ENCODE data around the gene TRIM8. TPM values are rescaled to one million over a fixed set of nuclear protein-coding genes. Genes with fewer than 3 reads are reported as not detected.
A peak's percentile ranks its signal among the peaks of the same experiment; 100 is the strongest.
"Not testable (repeated sequence)": the region's sequence is repeated elsewhere in the genome, so short reads cannot be mapped to it uniquely, and the experiment has no call there.

Gene TRIM8
- total and polyA plus RNA-seq, 7 experiments from 2014 or later, result 23.9 to 88.7 (median 58.2) TPM

GRCh38 chr10:102665904-102666509, 21.7 kb downstream of the TRIM8 start:
- CTCF ChIA-PET, result interaction anchor here (0.5 kb wide), 1 partner anchor 171 kb away, joined by 5 read pairs; the partner anchor contains the start of gene CYP17A1
- POLR2A ChIA-PET, result interaction anchor here (0.9 to 1.5 kb wide), 3 partner anchors 16 to 48 kb away, joined by 3 to 5 read pairs (median 4); partner anchors contain the start of genes ARL3 and SFXN2
- peaks cover 0 to 2% (median 0%) of the 10 kb centered on the region in 11 donors for H3K9me3 Mint-ChIP-seq
- H3K27ac ChIP-seq (ENCODE audit: low read depth, low read length), result no peak overlapping the region
- no peak overlapping the region for H3K4me3 Mint-ChIP-seq
- H3K27me3 Mint-ChIP-seq, result no peaks in the 10 kb centered on the region
- peaks cover 9 to 25% of the 10 kb centered on the region in 2 donors for H3K4me1 ChIP-seq (ENCODE audit: control insufficient read depth in 2 of 2, insufficient read depth in 2 of 2, low read length in 2 of 2)
- intact Hi-C loops (cut with micrococcal nuclease), result no loop called here
- no peak for DNase-seq
- H3K9me3 ChIP-seq (ENCODE audit: control insufficient read depth in 2 of 3, low read length in 3 of 3), result no peaks in the 10 kb centered on the region
- peaks cover 21 to 50% (median 35%) of the 10 kb centered on the region in 7 donors for H3K4me1 Mint-ChIP-seq
- H3K36me3 Mint-ChIP-seq, result peaks cover 0 to 4% (median 0%) of the 10 kb centered on the region in 5 donors
- no peak overlapping the region for H3K4me3 ChIP-seq (ENCODE audit: low read length)
- H3K36me3 ChIP-seq (ENCODE audit: control insufficient read depth in 2 of 3, insufficient read depth in 3 of 3, low read length in 3 of 3), result no peaks in the 10 kb centered on the region
- ATAC-seq, result no peak
- H3K27me3 ChIP-seq (ENCODE audit: control insufficient read depth in 2 of 2, insufficient read depth in 2 of 2, low read length in 2 of 2), result no peaks in the 10 kb centered on the region
- H3K27ac Mint-ChIP-seq, result peak overlapping the region in 3 of 9 donors; percentile 21 to 82 (median 32)

- CTCF ChIA-PET, result not testable (repeated sequence)
Measured at GRCh38 chr10:102667411-102667810, 23.1 kb downstream of the TRIM8 start.

DNA sequence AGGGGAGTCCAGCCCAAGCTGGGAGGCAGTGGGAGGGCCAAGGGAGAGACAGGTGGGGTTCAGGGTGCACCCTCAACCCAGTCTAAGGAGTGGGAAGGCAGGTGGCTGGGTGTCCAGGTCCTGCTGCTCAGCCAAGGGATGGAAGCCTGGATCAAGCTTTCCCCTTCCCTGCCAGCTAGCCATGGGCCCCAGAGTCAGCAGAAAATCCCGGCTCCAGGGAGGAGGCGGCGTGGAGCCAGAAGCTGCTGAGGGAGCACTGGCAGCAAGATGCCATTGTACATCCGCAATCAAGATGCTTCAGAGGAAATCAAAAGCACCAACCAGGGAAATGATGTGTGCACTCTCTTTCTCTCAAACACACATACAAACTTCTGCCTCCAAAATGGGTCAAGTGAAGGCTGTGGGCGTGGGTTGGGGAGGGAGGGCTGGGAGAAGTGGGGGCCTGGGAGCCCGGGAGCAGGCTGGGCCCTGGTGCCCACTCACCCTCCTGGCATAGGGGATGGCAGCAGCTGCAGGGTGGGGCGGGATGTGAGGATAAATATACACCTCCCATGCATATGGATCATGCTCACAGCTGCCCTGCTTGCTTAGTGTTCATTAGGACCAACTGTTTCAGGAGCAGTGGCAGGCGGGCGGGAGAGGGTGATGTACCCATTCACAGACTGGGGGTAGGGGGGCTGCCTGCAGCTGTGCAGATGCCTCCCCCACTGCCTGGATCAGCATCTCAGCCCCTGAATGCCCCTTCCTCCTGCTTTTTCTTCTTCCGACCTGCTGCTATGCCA, 24.2 kb downstream of the TRIM8 start:
- Histone ChIP-seq H3K36me3 (ENCODE audit: control insufficient read depth in 2 of 3, insufficient read depth in 3 of 3, low read length in 3 of 3) (no peaks in the 10 kb centered on the region), H3K4me3 (ENCODE audit: low read length) (no peak overlapping the region), H3K27ac (ENCODE audit: low read depth, low read length) (no peak overlapping the region), H3K27me3 (ENCODE audit: control insufficient read depth in 2 of 2, insufficient read depth in 2 of 2, low read length in 2 of 2) (no peaks in the 10 kb centered on the region), H3K9me3 (ENCODE audit: control insufficient read depth in 2 of 3, low read length in 3 of 3) (no peaks in the 10 kb centered on the region), H3K4me1 (ENCODE audit: control insufficient read depth in 2 of 2, insufficient read depth in 2 of 2, low read length in 2 of 2) (peaks cover 3 to 19% of the 10 kb centered on the region in 2 donors)
- CTCF ChIA-PET, result interaction anchor here (0.7 to 3.0 kb wide), 2 partner anchors 10 to 23 kb away, joined by 3 to 12 read pairs; no protein-coding TSS in a partner anchor
- Mint-ChIP-seq H3K4me3 (peak overlapping the region in 4 of 10 donors; percentile 9 to 62 (median 25)), H3K27me3 (no peaks in the 10 kb centered on the region), H3K4me1 (peaks cover 17 to 47% (median 33%) of the 10 kb centered on the region in 7 donors), H3K9me3 (no peaks in the 10 kb centered on the region), H3K36me3 (peaks cover 0 to 4% (median 0%) of the 10 kb centered on the region in 5 donors), H3K27ac (peak overlapping the region in 8 of 9 donors; percentile 26 to 80 (median 64))
- intact Hi-C loops (cut with micrococcal nuclease), result no loop called here
- ATAC-seq (no peak), DNase-seq (no peak)
- POLR2A ChIA-PET, result interaction anchor here (1.3 to 11.1 kb wide), 2 partner anchors 22 to 27 kb away, joined by 6 to 169 read pairs; partner anchors contain the start of gene TRIM8

More at GRCh38 chr10:102667411-102667810, 23.1 kb downstream of the TRIM8 start:
- POLR2A ChIA-PET, result interaction anchor here (11.1 kb wide), 1 partner anchor 21 kb away, joined by 169 read pairs; the partner anchor contains the start of gene TRIM8
- H3K27me3 Mint-ChIP-seq; H3K27ac ChIP-seq (ENCODE audit: low read depth, low read length); H3K27me3 ChIP-seq (ENCODE audit: control insufficient read depth in 2 of 2, insufficient read depth in 2 of 2, low read length in 2 of 2); H3K4me3 ChIP-seq (ENCODE audit: low read length); ATAC-seq; H3K36me3 Mint-ChIP-seq; H3K9me3 ChIP-seq (ENCODE audit: control insufficient read depth in 2 of 3, low read length in 3 of 3); H3K36me3 ChIP-seq (ENCODE audit: control insufficient read depth in 2 of 3, insufficient read depth in 3 of 3, low read length in 3 of 3); DNase-seq; intact Hi-C loops (cut with micrococcal nuclease); H3K9me3 Mint-ChIP-seq: not testable (repeated sequence)
- peaks cover 0 to 15% of the 10 kb centered on the region in 2 donors for H3K4me1 ChIP-seq (ENCODE audit: control insufficient read depth in 2 of 2, insufficient read depth in 2 of 2, low read length in 2 of 2)
- H3K27ac Mint-ChIP-seq, result peak overlapping the region in 3 of 9 donors; percentile 26 to 80 (median 77)
- H3K4me3 Mint-ChIP-seq, result peak overlapping the region in 1 of 10 donors; percentile 10
- H3K4me1 Mint-ChIP-seq, result peaks cover 15 to 37% (median 24%) of the 10 kb centered on the region in 7 donors

GRCh38 chr10:102669206-102670064, 25.2 kb downstream of the TRIM8 start:
- Mint-ChIP-seq H3K27me3 (no peaks in the 10 kb centered on the region), H3K4me1 (peaks cover 25 to 56% (median 42%) of the 10 kb centered on the region in 7 donors), H3K27ac (peak overlapping the region in 4 of 9 donors; percentile 14 to 80 (median 37)), H3K9me3 (no peaks in the 10 kb centered on the region), H3K4me3 (no peak overlapping the region), H3K36me3 (peaks cover 0 to 4% (median 0%) of the 10 kb centered on the region in 5 donors)
- H3K4me3 ChIP-seq (ENCODE audit: low read length), result no peak overlapping the region
- ATAC-seq, result no peak
- no peaks in the 10 kb centered on the region for H3K27me3 ChIP-seq (ENCODE audit: control insufficient read depth in 2 of 2, insufficient read depth in 2 of 2, low read length in 2 of 2)
- DNase-seq, result no peak
- no peaks in the 10 kb centered on the region for H3K36me3 ChIP-seq (ENCODE audit: control insufficient read depth in 2 of 3, insufficient read depth in 3 of 3, low read length in 3 of 3)
- H3K4me1 ChIP-seq (ENCODE audit: control insufficient read depth in 2 of 2, insufficient read depth in 2 of 2, low read length in 2 of 2), result peaks cover 9 to 25% of the 10 kb centered on the region in 2 donors
- ChIA-PET POLR2A (interaction anchor here (1.3 to 11.1 kb wide), 5 partner anchors 17 to 45 kb away, joined by 3 to 169 read pairs (median 6); partner anchors contain the start of genes ARL3, SFXN2 and TRIM8), CTCF (interaction anchor here (0.5 to 3.0 kb wide), 3 partner anchors 15 to 30 kb away, joined by 3 to 12 read pairs (median 5); no protein-coding TSS in a partner anchor)
- H3K27ac ChIP-seq (ENCODE audit: low read depth, low read length), result no peak overlapping the region
- intact Hi-C loops (cut with micrococcal nuclease), result loop anchor here in 1 of 2 donors (5.0 kb wide), 1 partner anchor 57 kb away; no protein-coding TSS in a partner anchor
- no peaks in the 10 kb centered on the region for H3K9me3 ChIP-seq (ENCODE audit: control insufficient read depth in 2 of 3, low read length in 3 of 3)

- H3K27me3 ChIP-seq (ENCODE audit: control insufficient read depth in 2 of 2, insufficient read depth in 2 of 2, low read length in 2 of 2), result no peaks in the 10 kb centered on the region
- H3K27ac ChIP-seq (ENCODE audit: low read depth, low read length), result no peak overlapping the region
- POLR2A ChIA-PET, result interaction anchor here (1.3 to 11.1 kb wide), 4 partner anchors 17 to 44 kb away, joined by 3 to 169 read pairs (median 6); partner anchors contain the start of genes ARL3, SFXN2 and TRIM8
- H3K9me3 ChIP-seq (ENCODE audit: control insufficient read depth in 2 of 3, low read length in 3 of 3), result no peaks in the 10 kb centered on the region
- Mint-ChIP-seq H3K36me3 (peaks cover 0 to 4% (median 0%) of the 10 kb centered on the region in 5 donors), H3K4me1 (peaks cover 32 to 64% (median 48%) of the 10 kb centered on the region in 7 donors), H3K4me3 (no peak overlapping the region), H3K27ac (peak overlapping the region in 2 of 9 donors; percentile 36 to 38), H3K27me3 (no peaks in the 10 kb centered on the region), H3K9me3 (no peaks in the 10 kb centered on the region)
- intact Hi-C loops (cut with micrococcal nuclease), result loop anchor here in 1 of 2 donors (5.0 kb wide), 1 partner anchor 58 kb away; no protein-coding TSS in a partner anchor
- CTCF ChIA-PET, result interaction anchor here (0.5 to 3.0 kb wide), 4 partner anchors 16 to 31 kb away, joined by 3 to 12 read pairs (median 4); no protein-coding TSS in a partner anchor
- H3K4me1 ChIP-seq (ENCODE audit: control insufficient read depth in 2 of 2, insufficient read depth in 2 of 2, low read length in 2 of 2), result peaks cover 16 to 33% of the 10 kb centered on the region in 2 donors
- no peaks in the 10 kb centered on the region for H3K36me3 ChIP-seq (ENCODE audit: control insufficient read depth in 2 of 3, insufficient read depth in 3 of 3, low read length in 3 of 3)
- ATAC-seq (no peak), DNase-seq (no peak)
- no peak overlapping the region for H3K4me3 ChIP-seq (ENCODE audit: low read length)
Measured at GRCh38 chr10:102670065-102670670, 25.9 kb downstream of the TRIM8 start.

Measured in naive thymus-derived CD4-positive, alpha-beta T cell (primary cell).